Epithelial cell of prostate (primary cell): Measurements from ENCODE around the gene ZNF750.

Source experiments
- DNase-seq: peaks from one replicate; pipeline ENCODE4 v3.0.0-alpha.2; 2011; ENCODE audit warnings: low read depth, low spot score
- H3K27ac ChIP-seq: fragments of 450-650 bp; 2 replicates; pipeline ENCODE4 v1.5.1; 2017; ENCODE audit warnings: mild to moderate bottlenecking

The ZNF750 gene

GRCh38 chr17:82874011-82874835 is 34.4 kb upstream of the ZNF750 start:
- H3K27ac ChIP-seq = peak overlapping the region; percentile 100
- peak; percentile 99 for DNase-seq

GRCh38 chr17:82873521-82873920 is 33.7 kb upstream of the ZNF750 start:
- H3K27ac ChIP-seq = peak overlapping the region; percentile 100
- no peak for DNase-seq

- H3K27ac ChIP-seq = no peak overlapping the region
- DNase-seq = no peak
These were observed 33.0 kb upstream of the ZNF750 start for GRCh38 chr17:82872591-82873520.

- no peak for DNase-seq
- no peak overlapping the region for H3K27ac ChIP-seq
These were observed 32.1 kb upstream of the ZNF750 start for GRCh38 chr17:82871776-82872561.

- no peak for DNase-seq
- no peak overlapping the region for H3K27ac ChIP-seq
These were observed 31.4 kb upstream of the ZNF750 start for GRCh38 chr17:82871056-82871775.

- DNase-seq = no peak
- H3K27ac ChIP-seq = no peak overlapping the region
These were observed 30.7 kb upstream of the ZNF750 start for GRCh38 chr17:82870541-82870940.

GRCh38 chr17:82870091-82870491 is 30.3 kb upstream of the ZNF750 start:
- DNase-seq = no peak
- no peak overlapping the region for H3K27ac ChIP-seq

GRCh38 chr17:82869536-82869935 is 29.7 kb upstream of the ZNF750 start:
- no peak overlapping the region for H3K27ac ChIP-seq

GRCh38 chr17:82868715-82869131 is 28.9 kb upstream of the ZNF750 start:
- H3K27ac ChIP-seq = no peak overlapping the region
- DNase-seq = no peak

More at GRCh38 chr17:82869536-82869935, 29.7 kb upstream of the ZNF750 start:
- no peak for DNase-seq

GRCh38 chr17:82867763-82868325 is 28.0 kb upstream of the ZNF750 start:
- no peak overlapping the region for H3K27ac ChIP-seq
- DNase-seq = no peak

GRCh38 chr17:82866590-82867191 is 26.9 kb upstream of the ZNF750 start:
- H3K27ac ChIP-seq = no peak overlapping the region
- DNase-seq = no peak

GRCh38 chr17:82865774-82866395 is 26.1 kb upstream of the ZNF750 start:
- DNase-seq = no peak
- H3K27ac ChIP-seq = no peak overlapping the region

GRCh38 chr17:82865274-82865673 is 25.5 kb upstream of the ZNF750 start:
- no peak for DNase-seq
- no peak overlapping the region for H3K27ac ChIP-seq

- no peak for DNase-seq
- H3K27ac ChIP-seq = no peak overlapping the region
These were observed 25.0 kb upstream of the ZNF750 start for GRCh38 chr17:82864713-82865248.

- H3K27ac ChIP-seq = peak overlapping the region; percentile 17
- DNase-seq = no peak
These were observed 24.3 kb upstream of the ZNF750 start for GRCh38 chr17:82863941-82864712.

GRCh38 chr17:82863383-82863940 is 23.6 kb upstream of the ZNF750 start:
- H3K27ac ChIP-seq = no peak overlapping the region
- DNase-seq = no peak

GRCh38 chr17:82862737-82863382 is 23.0 kb upstream of the ZNF750 start:
- H3K27ac ChIP-seq = no peak overlapping the region
- DNase-seq = no peak
